GM19467 (cell line): ENCODE data around the gene ZNF511.
A peak's percentile ranks its signal among the peaks of the same experiment; 100 is the strongest.

Experiments
- ATAC-seq: cut with Tn5 transposase; IDR thresholded peaks from one replicate; pipeline ENCODE4 v1.9.1; 2021; ENCODE audit warnings: mild to moderate bottlenecking, moderate library complexity; ENCODE audit not compliant: unreplicated experiment

The ZNF511 gene

DNA sequence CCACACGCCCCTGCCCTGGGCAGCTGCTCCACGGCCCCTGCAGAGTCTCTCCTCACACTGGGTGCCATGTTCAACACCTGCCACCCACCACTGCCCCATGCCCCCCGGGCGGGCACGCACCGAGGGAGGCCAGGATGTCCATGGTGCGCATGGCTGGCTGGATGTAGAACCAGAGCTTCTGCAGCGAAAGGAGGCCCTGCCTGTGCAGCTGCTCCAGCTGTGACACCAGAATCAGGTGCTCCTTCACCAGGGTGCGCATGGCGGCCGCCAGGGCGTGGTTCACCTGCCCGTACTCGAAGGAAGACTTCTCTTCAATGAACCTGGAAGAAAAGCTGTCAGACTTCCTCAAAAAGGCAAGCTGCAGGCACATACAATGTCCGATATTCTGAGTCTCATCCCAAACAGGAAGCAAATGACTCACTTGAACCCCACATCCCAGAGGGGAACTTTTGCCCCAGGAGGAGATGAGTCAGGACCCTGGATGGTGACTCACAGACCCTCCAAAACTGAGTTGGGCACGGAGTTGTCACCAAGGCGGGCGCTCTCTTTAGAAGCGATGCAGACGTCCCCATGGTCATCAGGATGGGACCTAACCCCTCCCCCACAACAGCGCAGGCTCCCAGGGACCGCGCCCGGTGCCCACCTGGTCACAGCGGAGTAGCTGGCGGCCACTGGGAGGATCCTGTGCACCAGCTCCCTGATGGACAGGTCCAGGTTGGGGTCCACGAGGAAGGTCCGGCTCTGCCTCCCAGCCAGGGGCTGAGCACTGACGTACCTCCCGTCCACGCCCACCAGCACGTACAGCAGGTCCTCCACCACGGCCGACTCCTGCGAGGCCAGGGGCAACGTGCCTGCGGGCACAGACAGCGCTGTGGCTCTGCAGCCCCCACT, 15.6 kb upstream of the ZNF511 start:
- ATAC-seq = no peak

GRCh38 chr10:133293810-133294119, 14.9 kb upstream of the ZNF511 start:
- no peak for ATAC-seq

DNA sequence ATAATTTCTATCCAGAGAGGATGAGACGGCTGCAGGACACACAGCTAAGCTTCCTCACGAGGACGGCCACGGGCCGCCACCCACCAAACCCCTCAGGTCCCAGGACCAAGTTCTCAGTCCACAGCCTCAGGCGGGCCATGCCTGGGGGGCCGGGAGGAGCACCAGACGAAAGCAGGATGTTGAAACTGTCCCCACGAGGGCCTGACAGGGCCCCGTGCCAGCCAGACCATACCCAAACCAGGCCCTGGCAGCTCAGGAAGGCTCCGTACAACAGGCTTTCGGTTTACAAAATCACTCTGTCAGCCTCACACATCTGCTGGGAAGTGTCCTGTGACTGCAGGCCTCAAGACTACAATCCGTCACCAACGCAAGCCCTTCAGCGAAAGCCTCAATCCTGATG, 14.5 kb upstream of the ZNF511 start:
- ATAC-seq = no peak

DNA sequence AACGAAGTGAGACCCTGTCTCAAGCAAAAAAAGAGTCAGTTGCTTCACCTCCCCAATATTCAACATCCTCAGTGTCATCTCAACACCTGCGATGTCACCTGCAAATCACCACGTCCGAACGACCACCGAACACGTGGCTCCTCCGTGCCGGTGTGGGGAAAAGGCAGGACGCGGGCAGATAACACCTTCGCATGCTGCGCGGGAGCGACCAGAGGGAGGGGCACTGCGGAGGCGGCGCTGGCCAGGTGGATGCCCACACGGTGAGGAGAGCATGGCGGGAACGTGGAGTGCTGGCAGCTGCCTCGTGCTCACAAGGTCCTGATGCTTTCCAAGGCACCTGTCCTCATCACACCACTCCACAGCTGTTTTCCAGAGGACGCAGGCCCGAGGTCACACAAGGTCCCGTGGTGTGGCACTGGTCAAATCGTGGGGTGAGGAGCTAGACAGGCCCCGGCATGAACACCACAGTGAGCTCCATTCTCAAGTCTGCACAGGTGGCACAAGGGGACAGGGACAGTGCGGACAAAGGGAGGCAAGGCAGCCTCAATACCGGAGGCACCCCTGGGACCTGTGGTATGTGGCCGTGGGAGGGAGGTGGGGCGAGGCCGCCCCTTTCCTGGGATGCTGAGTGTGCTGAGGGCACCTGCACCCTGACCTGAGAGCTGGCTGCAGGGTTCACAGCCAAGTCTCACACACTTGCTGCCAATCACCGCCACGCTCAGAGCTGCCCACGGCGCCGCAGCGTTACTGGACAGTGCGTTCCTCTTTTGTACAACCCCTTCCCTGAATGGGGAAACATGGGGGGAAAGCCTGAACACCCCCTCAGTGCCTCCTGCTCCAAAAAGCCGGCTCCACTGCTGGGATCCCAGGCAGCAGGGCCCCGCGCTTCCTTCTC, 13.0 kb upstream of the ZNF511 start:
- ATAC-seq = no peak

- ATAC-seq = no peak
Measured at GRCh38 chr10:133297504-133297903, 11.2 kb upstream of the ZNF511 start.

DNA sequence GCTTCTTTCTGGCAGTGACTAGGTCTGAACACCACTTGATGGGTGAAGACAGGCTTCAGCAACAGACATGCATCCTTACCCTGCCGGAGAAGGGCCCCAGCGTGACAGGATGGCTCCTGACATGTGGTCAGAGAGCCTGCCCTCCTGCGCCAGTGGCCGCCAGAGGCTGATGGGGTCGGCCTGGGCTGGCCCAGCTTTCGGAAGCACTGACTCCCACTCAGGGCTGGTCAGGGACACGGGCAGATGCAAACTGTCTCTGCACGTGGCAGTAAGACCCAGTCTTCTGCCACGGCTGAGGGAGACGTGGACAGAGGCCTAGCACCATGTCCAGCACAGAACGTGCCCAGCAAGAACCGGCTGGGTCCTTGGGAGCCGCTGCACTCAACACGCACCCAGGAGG, 10.2 kb upstream of the ZNF511 start:
- no peak for ATAC-seq

- no peak for ATAC-seq
Measured at GRCh38 chr10:133299224-133299623, 9.5 kb upstream of the ZNF511 start.

- ATAC-seq = no peak
Measured at GRCh38 chr10:133299738-133300137, 9.0 kb upstream of the ZNF511 start.

GRCh38 chr10:133302230-133302629, 6.5 kb upstream of the ZNF511 start:
- ATAC-seq = no peak

DNA sequence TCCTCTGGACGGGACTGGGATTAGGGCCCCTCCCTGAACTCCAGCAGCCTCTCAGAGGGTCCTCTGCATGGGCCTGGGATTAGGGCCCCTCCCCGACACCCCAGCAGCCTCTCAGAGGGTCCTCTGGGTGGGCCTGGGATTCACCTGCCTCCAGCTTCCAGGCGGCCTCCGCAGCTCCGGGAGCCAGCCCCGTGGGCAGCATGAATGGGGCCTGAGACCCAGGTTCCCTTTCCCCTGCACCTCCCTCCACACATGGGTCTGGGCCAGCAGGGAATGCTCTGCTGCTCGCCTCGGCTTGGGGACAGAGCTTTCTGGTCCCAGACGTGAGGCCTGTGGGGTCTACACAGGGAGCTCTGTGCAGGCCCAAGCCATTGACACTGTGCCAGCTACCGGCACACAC, 5.5 kb upstream of the ZNF511 start:
- no peak for ATAC-seq

DNA sequence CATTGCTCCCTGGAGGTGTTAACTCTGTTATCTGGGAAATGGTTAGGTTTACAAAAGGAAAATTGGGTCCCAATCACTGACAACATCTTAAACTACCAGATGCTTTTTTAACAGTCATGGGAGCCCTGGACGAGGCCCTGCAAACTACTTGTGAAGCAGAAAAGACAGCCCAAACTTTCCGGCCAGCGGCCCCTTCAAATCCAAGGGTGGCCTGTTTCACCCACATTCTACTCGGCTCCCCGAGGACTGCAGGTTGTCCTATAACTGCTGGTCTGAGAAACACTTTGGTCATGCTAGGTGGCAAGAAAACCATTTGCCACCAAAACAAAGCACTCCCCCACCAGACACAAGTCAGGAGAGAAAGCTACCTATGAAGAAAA, 2.6 kb upstream of the ZNF511 start:
- no peak for ATAC-seq

- ATAC-seq = no peak
Measured at GRCh38 chr10:133306941-133307379, 1.8 kb upstream of the ZNF511 start.

- ATAC-seq = no peak
Measured at GRCh38 chr10:133307776-133308420, 816 bp upstream of the ZNF511 start.

DNA sequence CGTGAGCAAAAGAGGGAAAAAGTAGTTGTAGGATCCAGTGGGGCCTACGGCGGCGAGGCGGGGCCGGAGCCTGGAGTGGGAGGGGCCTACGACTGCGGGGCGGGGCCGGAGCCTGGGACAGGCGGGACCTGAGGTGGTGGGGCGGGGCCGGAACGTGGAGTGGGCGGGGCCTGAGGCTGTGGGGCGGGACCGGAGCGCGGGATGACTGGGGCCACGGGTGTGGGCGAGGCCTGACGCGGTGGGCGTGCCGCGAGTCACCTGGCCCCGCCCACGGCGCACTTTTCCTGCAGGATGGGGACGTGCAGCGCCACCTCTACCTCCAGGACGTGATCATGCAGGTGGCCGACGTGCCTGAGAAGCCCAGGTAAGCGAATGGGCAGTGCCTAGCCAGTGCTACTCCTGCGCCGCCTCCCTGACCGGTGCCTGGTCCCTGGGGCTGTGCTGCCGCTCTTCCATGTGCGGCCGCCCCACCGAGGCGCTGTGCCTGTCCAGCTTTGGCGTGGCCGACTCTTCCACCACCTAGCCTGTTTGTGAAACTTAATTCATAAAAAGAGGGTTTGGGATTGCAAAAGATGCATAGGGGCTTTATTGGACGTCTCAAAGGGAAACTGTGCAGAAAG, 496 bp downstream of the ZNF511 start:
- peak; percentile 73 for ATAC-seq

- ATAC-seq = no peak
Measured at GRCh38 chr10:133309720-133310398, 1.1 kb downstream of the ZNF511 start.

GRCh38 chr10:133310399-133310755, 1.7 kb downstream of the ZNF511 start:
- no peak for ATAC-seq

DNA sequence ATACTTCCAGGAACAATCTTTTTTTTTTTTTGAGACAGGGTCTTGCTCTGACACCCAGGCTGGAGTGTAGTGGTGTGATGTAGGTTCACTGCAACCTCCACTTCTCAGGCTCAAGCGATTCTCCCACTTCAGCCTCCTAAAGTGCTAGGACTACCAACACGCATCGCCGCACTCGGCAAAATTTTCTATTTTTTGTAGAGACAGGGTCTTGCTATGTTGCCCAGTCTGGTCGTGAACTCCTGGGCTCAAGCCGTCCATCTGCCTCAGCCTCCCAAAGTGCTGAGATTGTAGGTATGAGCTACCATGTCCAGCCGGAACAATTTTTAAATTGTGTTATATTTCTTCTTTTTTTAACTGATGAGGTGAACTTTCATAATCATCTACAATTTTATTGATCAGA, 2.1 kb downstream of the ZNF511 start:
- no peak for ATAC-seq

- ATAC-seq = no peak
Measured at GRCh38 chr10:133311570-133311969, 2.9 kb downstream of the ZNF511 start.

DNA sequence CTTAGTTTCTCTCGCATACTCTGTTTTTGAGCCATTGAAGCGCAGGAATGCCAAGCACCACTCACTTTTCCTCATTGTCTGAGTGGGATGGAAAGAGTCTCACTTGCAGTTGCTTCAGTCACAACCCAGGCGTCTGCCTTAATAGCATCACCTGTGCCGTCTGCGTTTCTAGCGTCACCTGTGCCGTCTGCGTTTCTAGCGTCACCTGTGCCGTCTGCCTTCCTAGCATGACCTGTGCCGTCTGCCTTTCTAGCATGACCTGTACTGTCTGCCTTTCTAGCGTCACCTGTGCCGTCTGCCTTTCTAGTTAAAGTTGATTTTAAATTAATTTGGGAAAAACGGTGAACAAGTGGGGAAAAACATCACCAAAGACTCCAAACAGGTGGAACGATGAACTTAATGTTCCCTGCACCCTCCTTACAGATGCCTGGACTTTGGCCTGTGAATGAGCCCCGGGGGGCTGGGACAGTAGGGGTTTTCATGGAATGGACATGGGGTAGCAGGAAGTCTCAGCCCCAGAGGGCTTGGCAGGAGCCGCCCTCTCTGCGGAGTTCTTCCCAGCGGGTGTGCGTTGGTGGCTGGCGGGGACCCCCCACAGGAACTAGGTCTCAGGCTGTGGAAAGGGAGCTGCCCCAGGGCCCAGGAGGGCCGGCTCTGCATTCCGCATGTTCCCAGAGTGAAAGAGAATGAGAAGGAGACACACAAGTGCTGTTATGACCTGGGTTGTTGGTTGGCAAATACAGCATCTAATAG, 3.5 kb downstream of the ZNF511 start:
- ATAC-seq = no peak

DNA sequence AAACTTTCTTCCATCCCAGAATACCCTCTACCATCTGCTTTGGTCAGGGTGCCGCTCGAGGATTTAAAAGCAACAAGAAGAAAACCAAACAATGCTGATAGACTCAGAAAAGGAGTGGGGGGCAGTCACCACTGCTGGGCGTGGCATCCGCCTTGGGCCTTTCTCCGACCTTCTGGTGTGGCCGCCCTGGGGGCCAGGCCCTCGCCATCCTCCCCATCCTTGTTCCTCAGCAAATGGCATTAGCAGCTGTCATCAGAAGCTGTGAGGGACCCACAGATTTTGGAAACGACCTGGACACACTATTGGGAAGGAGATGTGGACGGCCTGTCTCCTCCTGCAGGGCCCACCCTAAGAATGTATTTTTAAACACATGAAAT, 4.0 kb downstream of the ZNF511 start:
- no peak for ATAC-seq
